Measurements from ENCODE around the gene MBNL2. TPM values are rescaled to one million over a fixed set of nuclear protein-coding genes. Genes with fewer than 3 reads are reported as not detected.

MBNL2 gene
- total RNA-seq, 1 donor from 2014 or later = 27.2 TPM

DNA sequence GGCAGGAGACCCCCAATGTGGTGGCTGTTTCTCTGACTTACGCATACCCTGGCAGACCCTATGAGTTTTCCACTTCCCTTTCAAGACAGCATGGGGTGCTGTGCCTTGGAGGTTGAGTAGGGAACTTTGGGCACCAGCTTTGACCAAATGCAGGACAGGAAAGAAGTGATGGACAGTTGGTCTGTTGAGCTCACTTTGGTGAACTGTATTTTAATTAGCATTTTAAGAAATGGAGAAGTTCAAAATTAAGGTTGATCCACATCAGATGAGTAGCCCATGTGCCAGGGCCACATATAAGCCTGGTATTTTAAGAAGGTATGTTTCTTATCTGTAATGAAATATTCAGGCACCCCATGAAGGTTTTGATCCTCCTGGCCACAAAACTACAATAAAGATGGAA, 165.8 kb downstream of the MBNL2 start:
- Mint-ChIP-seq H3K27ac (no peak overlapping the region), H3K4me1 (ENCODE audit: low read depth) (peaks cover 14% of the 10 kb centered on the region), H3K9me3 (no peaks in the 10 kb centered on the region), H3K27me3 (ENCODE audit: low read depth) (no peaks in the 10 kb centered on the region), H3K4me3 (ENCODE audit: low read depth) (no peak overlapping the region), H3K36me3 (ENCODE audit: low read depth) (peaks cover 19% of the 10 kb centered on the region)
- intact Hi-C loops (cut with micrococcal nuclease) = no loop called here
- DNase-seq (ENCODE audit: low spot score) = no peak

DNA sequence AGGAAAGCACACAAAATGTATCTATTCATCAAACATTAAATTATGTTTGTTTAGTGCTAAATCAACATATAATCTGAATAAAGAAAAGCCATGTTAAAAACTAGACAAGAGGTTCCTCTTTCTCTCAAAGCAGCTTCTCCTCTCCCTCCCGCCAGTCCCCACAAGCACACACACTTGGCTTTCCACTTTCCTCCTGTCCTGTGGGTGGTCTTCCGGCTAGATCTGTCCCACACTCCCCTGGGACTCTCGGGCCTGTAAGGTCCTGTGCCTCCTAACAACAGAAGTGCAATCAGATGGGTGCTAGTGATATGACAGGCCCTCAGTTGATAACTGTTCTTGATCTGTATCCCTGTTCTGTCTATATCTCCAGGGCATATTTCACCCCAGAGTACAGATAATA, 166.2 kb downstream of the MBNL2 start:
- no peaks in the 10 kb centered on the region for H3K27me3 Mint-ChIP-seq (ENCODE audit: low read depth)
- peaks cover 16% of the 10 kb centered on the region for H3K36me3 Mint-ChIP-seq (ENCODE audit: low read depth)
- intact Hi-C loops (cut with micrococcal nuclease) = no loop called here
- H3K4me1 Mint-ChIP-seq (ENCODE audit: low read depth) = peaks cover 14% of the 10 kb centered on the region
- no peak overlapping the region for H3K27ac Mint-ChIP-seq
- no peak overlapping the region for H3K4me3 Mint-ChIP-seq (ENCODE audit: low read depth)
- H3K9me3 Mint-ChIP-seq = no peaks in the 10 kb centered on the region
- DNase-seq (ENCODE audit: low spot score) = no peak

DNA sequence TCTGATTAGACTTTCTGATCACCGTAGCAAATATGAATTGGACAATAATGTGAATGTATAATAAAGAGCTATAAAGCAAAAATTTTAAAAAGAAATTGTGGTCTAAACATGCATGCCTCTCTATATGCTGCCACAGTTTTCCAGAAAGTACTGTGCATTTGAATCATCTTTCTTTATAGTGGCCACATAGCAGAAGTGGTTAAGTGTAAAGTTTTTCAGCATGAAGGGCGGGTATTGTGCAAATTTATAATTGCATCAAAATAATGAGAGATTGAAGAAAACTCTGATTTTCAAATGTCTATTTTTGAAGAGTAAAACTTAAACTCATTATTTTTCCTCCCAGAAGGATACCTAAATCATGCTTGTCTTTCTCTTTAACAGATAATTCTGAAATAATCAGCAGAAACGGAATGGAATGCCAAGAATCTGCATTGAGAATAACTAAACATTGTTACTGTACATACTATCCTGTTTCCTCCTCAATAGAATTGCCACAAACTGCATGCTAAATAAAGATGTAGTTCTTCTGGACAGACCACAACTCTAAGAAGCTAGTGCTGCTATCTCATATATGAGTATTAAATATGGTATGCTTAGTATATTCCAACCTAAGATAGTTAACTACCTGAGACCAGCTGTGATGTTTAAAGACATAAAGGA, 168.9 kb downstream of the MBNL2 start:
- peaks cover 14% of the 10 kb centered on the region for H3K4me1 Mint-ChIP-seq (ENCODE audit: low read depth)
- no peak overlapping the region for H3K4me3 Mint-ChIP-seq (ENCODE audit: low read depth)
- no peak for DNase-seq (ENCODE audit: low spot score)
- peaks cover 12% of the 10 kb centered on the region for H3K36me3 Mint-ChIP-seq (ENCODE audit: low read depth)
- intact Hi-C loops (cut with micrococcal nuclease) = no loop called here
- no peaks in the 10 kb centered on the region for H3K27me3 Mint-ChIP-seq (ENCODE audit: low read depth)
- H3K9me3 Mint-ChIP-seq = no peaks in the 10 kb centered on the region
- H3K27ac Mint-ChIP-seq = no peak overlapping the region

DNA sequence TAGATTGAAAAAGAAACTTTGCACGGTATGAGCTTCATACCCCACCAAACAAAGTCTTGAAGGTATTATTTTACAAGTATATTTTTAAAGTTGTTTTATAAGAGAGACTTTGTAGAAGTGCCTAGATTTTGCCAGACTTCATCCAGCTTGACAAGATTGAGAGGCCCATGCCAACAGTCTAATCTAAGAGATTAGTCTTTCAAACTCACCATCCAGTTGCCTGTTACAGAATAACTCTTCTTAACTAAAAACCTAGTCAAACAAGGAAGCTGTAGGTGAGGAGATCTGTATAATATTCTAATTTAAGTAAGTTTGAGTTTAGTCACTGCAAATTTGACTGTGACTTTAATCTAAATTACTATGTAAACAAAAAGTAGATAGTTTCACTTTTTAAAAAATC, 169.9 kb downstream of the MBNL2 start:
- H3K9me3 Mint-ChIP-seq = no peaks in the 10 kb centered on the region
- H3K4me1 Mint-ChIP-seq (ENCODE audit: low read depth) = peaks cover 6% of the 10 kb centered on the region
- H3K27me3 Mint-ChIP-seq (ENCODE audit: low read depth) = no peaks in the 10 kb centered on the region
- peaks cover 8% of the 10 kb centered on the region for H3K36me3 Mint-ChIP-seq (ENCODE audit: low read depth)
- no peak for DNase-seq (ENCODE audit: low spot score)
- H3K27ac Mint-ChIP-seq = no peak overlapping the region
- intact Hi-C loops (cut with micrococcal nuclease) = no loop called here
- no peak overlapping the region for H3K4me3 Mint-ChIP-seq (ENCODE audit: low read depth)

DNA sequence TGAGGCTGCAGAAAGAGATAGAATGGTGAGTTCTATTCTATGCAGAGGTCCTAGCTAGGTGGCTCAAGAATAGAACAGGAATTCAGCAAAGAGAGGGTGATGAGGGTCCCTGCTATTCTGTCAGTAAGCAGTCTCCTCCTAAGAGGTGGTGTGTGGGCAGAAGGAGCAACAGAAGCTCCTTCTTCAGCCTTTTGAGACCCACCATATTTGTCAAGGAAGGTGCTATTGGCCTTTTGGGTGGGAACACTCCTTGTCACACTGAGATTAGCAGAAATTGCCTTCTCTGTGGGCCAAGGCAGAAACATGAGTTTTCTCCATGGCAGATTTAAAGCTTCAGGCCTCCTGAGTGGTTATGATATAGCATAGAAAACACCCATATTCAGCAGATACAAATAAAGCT, 172.4 kb downstream of the MBNL2 start:
- H3K4me3 Mint-ChIP-seq (ENCODE audit: low read depth) = no peak overlapping the region
- H3K27ac Mint-ChIP-seq = no peak overlapping the region
- no peaks in the 10 kb centered on the region for H3K9me3 Mint-ChIP-seq
- peaks cover 7% of the 10 kb centered on the region for H3K36me3 Mint-ChIP-seq (ENCODE audit: low read depth)
- intact Hi-C loops (cut with micrococcal nuclease) = no loop called here
- peaks cover 1% of the 10 kb centered on the region for H3K27me3 Mint-ChIP-seq (ENCODE audit: low read depth)
- no peaks in the 10 kb centered on the region for H3K4me1 Mint-ChIP-seq (ENCODE audit: low read depth)
- DNase-seq (ENCODE audit: low spot score) = no peak

DNA sequence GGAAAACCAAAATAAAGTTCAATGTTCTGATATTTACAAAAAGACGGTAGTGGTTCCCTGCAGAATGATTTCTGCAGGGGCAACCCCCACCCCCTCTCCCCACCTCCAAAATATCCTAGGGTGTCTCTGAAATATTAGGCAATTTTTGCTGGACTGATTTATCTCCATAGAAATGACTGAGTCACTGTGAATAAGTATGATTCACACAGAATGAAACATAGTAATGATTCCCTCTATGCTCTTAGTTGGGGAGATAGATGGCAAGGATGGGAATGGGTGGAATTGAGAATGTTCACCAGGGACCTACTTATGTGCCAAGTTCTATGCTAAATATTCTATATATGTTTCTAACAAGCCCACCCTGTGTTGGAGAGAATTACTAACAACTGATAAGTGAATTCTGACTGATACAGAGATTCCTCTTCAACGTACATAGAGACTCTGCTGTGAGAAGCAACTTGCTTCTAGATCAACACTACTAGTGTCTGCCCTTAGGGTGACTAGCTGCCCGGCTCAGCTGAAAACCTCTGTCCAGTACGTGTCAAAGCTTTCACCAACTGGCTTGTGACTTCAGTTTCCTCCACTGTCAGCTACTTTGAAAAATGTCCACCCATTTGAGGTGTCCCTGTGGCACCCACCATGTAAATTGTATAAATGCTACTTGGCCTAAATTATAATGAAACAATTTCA, 173.5 kb downstream of the MBNL2 start:
- peaks cover 7% of the 10 kb centered on the region for H3K36me3 Mint-ChIP-seq (ENCODE audit: low read depth)
- no peaks in the 10 kb centered on the region for H3K4me1 Mint-ChIP-seq (ENCODE audit: low read depth)
- H3K4me3 Mint-ChIP-seq (ENCODE audit: low read depth) = no peak overlapping the region
- no peak for DNase-seq (ENCODE audit: low spot score)
- intact Hi-C loops (cut with micrococcal nuclease) = no loop called here
- H3K9me3 Mint-ChIP-seq = no peaks in the 10 kb centered on the region
- no peak overlapping the region for H3K27ac Mint-ChIP-seq
- peaks cover 1% of the 10 kb centered on the region for H3K27me3 Mint-ChIP-seq (ENCODE audit: low read depth)

DNA sequence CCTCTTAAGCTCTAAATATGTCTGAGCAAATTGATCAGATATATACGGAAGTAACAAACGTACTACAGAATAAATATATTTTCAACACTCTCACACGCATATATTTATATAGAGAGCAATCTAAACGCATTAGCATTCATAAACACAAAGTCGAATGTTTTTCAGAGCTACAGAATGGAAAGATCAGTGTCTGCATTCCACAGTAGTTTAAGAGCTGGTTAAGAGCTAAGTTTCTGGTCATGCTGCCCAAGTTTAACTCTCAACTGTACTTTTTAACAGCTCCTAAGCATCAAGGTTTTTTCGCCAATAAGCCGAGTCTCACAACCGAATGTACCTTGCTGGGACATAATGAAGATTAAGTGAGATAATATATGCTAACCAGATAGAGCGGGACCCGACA, 175.1 kb downstream of the MBNL2 start:
- Mint-ChIP-seq H3K4me3 (ENCODE audit: low read depth) (no peak overlapping the region), H3K36me3 (ENCODE audit: low read depth) (no peaks in the 10 kb centered on the region), H3K27ac (no peak overlapping the region), H3K4me1 (ENCODE audit: low read depth) (no peaks in the 10 kb centered on the region), H3K27me3 (ENCODE audit: low read depth) (peaks cover 1% of the 10 kb centered on the region), H3K9me3 (no peaks in the 10 kb centered on the region)
- intact Hi-C loops (cut with micrococcal nuclease) = no loop called here
- DNase-seq (ENCODE audit: low spot score) = no peak

DNA sequence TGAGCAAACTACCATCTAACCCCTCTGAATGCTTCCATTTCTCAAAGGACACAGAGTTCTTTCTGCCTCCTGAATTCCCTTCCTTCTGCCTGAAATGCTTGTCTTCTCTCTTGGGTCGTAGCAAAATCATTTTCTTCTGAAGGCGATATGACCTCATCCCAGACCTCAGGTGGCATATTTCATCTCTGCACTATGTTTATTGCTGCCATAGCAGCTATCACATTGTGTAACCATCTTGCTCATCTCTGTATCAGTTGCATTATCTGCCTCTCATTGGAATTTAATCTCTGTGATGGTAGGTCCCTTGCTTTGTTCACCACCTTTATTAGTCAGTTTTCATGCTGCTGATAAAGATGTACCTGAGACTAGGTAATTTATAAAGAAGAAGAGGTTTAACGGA, 179.3 kb downstream of the MBNL2 start:
- intact Hi-C loops (cut with micrococcal nuclease) = no loop called here
- no peak for DNase-seq (ENCODE audit: low spot score)
- Mint-ChIP-seq H3K27me3 (ENCODE audit: low read depth) (peaks cover 9% of the 10 kb centered on the region), H3K4me1 (ENCODE audit: low read depth) (no peaks in the 10 kb centered on the region), H3K27ac (no peak overlapping the region), H3K36me3 (ENCODE audit: low read depth) (no peaks in the 10 kb centered on the region), H3K9me3 (no peaks in the 10 kb centered on the region), H3K4me3 (ENCODE audit: low read depth) (no peak overlapping the region)

DNA sequence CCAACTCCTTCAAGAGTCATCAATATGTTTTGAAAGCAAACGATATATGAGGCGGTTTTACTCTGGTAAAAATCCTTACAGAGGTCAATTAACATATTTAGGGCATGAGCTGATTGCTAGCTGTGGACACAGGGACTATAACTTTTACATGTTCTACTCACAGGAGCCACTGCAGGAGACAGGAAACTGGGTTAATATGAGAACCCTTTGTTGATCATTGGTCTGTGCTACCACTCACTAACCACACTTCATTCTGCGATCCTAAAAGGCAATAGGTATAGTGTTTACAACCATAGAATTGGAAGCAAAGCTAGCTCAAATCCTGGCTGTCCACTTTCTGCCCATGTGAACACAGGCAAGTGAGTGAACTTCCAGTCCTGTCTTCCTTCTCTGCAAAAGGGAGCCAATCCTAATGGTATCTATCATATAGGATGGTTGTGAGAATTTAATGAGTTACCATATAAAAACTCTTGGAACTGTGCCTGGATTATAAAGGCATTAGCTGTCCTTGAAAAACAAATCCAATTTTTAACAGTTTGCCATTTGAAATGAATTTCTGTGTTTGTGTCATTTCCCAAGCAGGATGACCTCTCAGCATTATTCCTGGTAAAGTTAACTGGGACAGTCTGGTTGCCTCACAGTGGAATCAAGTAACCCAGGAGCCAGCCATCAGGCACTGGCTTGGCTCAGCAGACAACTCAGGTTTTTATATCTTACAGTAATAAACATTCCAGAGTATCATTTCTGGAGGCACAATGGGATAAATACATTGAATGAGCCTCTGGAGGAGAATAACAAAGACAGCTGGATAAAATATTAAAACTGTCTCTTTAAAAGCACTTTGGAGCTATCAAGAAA, 182.0 kb downstream of the MBNL2 start:
- Mint-ChIP-seq H3K27me3 (ENCODE audit: low read depth) (peaks cover 18% of the 10 kb centered on the region), H3K9me3 (no peaks in the 10 kb centered on the region), H3K27ac (no peak overlapping the region), H3K4me1 (ENCODE audit: low read depth) (no peaks in the 10 kb centered on the region), H3K4me3 (ENCODE audit: low read depth) (no peak overlapping the region), H3K36me3 (ENCODE audit: low read depth) (no peaks in the 10 kb centered on the region)
- no peak for DNase-seq (ENCODE audit: low spot score)
- intact Hi-C loops (cut with micrococcal nuclease) = no loop called here

DNA sequence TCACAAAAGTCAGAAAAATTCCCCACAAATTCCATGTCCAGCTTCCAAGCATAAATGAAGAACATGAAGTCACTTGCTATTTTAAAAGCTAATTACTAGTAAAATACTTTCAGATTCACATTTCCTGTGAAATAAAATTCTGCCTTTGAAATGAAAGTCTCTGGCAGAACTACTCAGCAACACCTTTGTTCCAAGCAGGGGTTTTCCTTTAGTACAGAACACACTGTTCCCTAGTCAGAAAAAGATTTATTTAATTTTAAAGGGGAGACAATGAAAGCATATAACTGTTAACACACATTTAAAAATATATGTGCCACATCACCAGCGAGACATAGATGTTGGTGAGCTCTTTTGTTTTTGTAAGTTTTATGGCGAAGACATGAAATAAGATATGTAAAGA, 185.4 kb downstream of the MBNL2 start:
- no peak overlapping the region for H3K27ac Mint-ChIP-seq
- no peaks in the 10 kb centered on the region for H3K4me1 Mint-ChIP-seq (ENCODE audit: low read depth)
- peaks cover 18% of the 10 kb centered on the region for H3K27me3 Mint-ChIP-seq (ENCODE audit: low read depth)
- no peaks in the 10 kb centered on the region for H3K9me3 Mint-ChIP-seq
- intact Hi-C loops (cut with micrococcal nuclease) = no loop called here
- no peak for DNase-seq (ENCODE audit: low spot score)
- no peak overlapping the region for H3K4me3 Mint-ChIP-seq (ENCODE audit: low read depth)
- H3K36me3 Mint-ChIP-seq (ENCODE audit: low read depth) = no peaks in the 10 kb centered on the region

DNA sequence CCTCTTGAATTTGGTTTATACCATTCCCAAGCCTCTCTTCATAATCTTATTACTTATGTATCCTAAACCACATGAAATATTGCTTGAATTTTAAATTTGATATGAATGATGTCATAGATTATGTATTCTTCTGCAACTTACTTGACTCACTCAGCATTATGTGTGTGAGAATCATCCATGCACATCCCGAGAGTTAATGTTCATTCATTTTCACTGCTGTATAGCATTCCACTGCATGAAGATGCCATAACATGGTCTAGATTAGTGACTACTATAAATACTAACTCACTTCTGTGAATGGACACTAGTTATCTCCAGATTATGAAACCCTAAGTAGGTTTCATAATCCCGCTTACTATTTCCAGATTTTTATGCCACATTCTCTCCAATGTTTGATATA, 186.8 kb downstream of the MBNL2 start:
- Mint-ChIP-seq H3K27me3 (ENCODE audit: low read depth) (peaks cover 18% of the 10 kb centered on the region), H3K4me1 (ENCODE audit: low read depth) (no peaks in the 10 kb centered on the region), H3K9me3 (no peaks in the 10 kb centered on the region), H3K4me3 (ENCODE audit: low read depth) (no peak overlapping the region), H3K36me3 (ENCODE audit: low read depth) (no peaks in the 10 kb centered on the region), H3K27ac (no peak overlapping the region)
- intact Hi-C loops (cut with micrococcal nuclease) = no loop called here
- no peak for DNase-seq (ENCODE audit: low spot score)

DNA sequence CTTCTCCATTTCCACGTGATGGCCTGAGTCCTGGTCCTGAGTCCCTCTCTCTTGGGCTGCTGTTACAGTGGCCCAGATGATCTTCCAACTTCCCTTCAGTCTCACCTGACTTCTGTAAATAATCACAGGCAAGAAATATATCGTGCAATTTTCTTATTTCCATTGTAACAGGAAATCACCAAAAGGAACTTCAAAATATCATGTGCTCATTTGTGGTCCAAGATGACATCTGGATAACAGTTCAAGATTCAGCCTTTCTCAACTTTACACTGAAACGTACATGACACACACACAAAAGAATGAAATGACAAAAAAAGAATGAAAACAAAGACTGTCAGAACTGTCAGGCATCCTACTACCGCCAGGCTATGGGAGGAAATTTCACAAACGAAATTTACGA, 189.9 kb downstream of the MBNL2 start:
- intact Hi-C loops (cut with micrococcal nuclease) = no loop called here
- no peak for DNase-seq (ENCODE audit: low spot score)
- Mint-ChIP-seq H3K4me1 (ENCODE audit: low read depth) (no peaks in the 10 kb centered on the region), H3K27ac (no peak overlapping the region), H3K36me3 (ENCODE audit: low read depth) (no peaks in the 10 kb centered on the region), H3K9me3 (no peaks in the 10 kb centered on the region), H3K4me3 (ENCODE audit: low read depth) (no peak overlapping the region), H3K27me3 (ENCODE audit: low read depth) (peaks cover 14% of the 10 kb centered on the region)

DNA sequence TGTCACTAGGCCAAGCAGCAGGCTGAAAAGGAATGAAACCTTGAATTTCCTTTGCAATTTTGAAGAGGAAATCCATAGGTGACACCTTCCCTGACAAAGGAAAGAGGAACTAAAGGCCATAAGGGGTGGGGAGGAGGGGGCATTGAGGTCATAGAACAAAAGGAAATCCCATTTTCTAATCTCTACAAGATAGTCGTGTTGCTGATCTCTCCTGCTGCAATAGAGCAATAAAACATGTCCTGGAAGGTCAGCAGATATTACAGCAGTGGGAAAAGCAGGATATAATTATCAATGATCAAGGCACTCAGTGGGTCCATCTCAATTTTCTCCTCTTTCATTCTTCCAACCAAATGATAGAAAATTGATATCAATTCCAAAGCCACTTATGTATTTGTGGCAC, 191.6 kb downstream of the MBNL2 start:
- Mint-ChIP-seq H3K27ac (no peak overlapping the region), H3K36me3 (ENCODE audit: low read depth) (no peaks in the 10 kb centered on the region), H3K4me1 (ENCODE audit: low read depth) (no peaks in the 10 kb centered on the region), H3K27me3 (ENCODE audit: low read depth) (peaks cover 11% of the 10 kb centered on the region), H3K9me3 (no peaks in the 10 kb centered on the region), H3K4me3 (ENCODE audit: low read depth) (no peak overlapping the region)
- DNase-seq (ENCODE audit: low spot score) = no peak
- intact Hi-C loops (cut with micrococcal nuclease) = no loop called here
